HFF-Myc (cell line): Measurements from ENCODE around the gene PBX3.
"Not testable (repeated sequence)": the region's sequence is repeated elsewhere in the genome, so short reads cannot be mapped to it uniquely, and the experiment has no call there.

ENCODE experiments used
- DNase-seq: peaks from one replicate; pipeline ENCODE4 v3.0.0-alpha.2; 2011; ENCODE audit warnings: low read depth; ENCODE audit errors: extremely low read depth
- H3K4me3 ChIP-seq: replicated peaks from 2 replicates; pipeline ENCODE4 v1.5.1; 2011; ENCODE audit warnings: low read depth, mild to moderate bottlenecking, control low read depth, low read length
- CTCF ChIP-seq: IDR thresholded peaks from 2 replicates; pipeline ENCODE4 v1.5.1; 2012; ENCODE audit warnings: mild to moderate bottlenecking, low read depth, low read length, control low read depth; ENCODE audit errors: missing control alignments

The PBX3 gene

GRCh38 chr9:125812403-125812802, 65.2 kb downstream of the PBX3 start:
- DNase-seq, result no peak
- no peak overlapping the region for H3K4me3 ChIP-seq
- TF ChIP-seq CTCF, result no peak

- no peak for DNase-seq
- TF ChIP-seq CTCF, result no peak
- H3K4me3 ChIP-seq, result no peak overlapping the region
Observed at GRCh38 chr9:125815568-125815967, 68.4 kb downstream of the PBX3 start.

- DNase-seq, result no peak
- no peak for TF ChIP-seq CTCF
- no peak overlapping the region for H3K4me3 ChIP-seq
Observed at GRCh38 chr9:125816321-125816720, 69.1 kb downstream of the PBX3 start.

- no peak for TF ChIP-seq CTCF
- H3K4me3 ChIP-seq, result no peak overlapping the region
- DNase-seq, result no peak
Observed at GRCh38 chr9:125820100-125820804, 73.1 kb downstream of the PBX3 start.

- no peak overlapping the region for H3K4me3 ChIP-seq
- TF ChIP-seq CTCF, result no peak
Observed at GRCh38 chr9:125821078-125821477, 73.9 kb downstream of the PBX3 start.

GRCh38 chr9:125822160-125822559, 75.0 kb downstream of the PBX3 start:
- no peak overlapping the region for H3K4me3 ChIP-seq
- no peak for TF ChIP-seq CTCF
- DNase-seq, result no peak

More at GRCh38 chr9:125821078-125821477, 73.9 kb downstream of the PBX3 start:
- DNase-seq, result no peak

- H3K4me3 ChIP-seq, result no peak overlapping the region
- TF ChIP-seq CTCF, result no peak
Observed at GRCh38 chr9:125822902-125823301, 75.7 kb downstream of the PBX3 start.

GRCh38 chr9:125823874-125824406, 76.8 kb downstream of the PBX3 start:
- not testable (repeated sequence) for H3K4me3 ChIP-seq, DNase-seq

More at GRCh38 chr9:125822902-125823301, 75.7 kb downstream of the PBX3 start:
- no peak for DNase-seq
